Mammary epithelial cell (primary cell): ENCODE results near the gene PSMB1.

ENCODE experiments used
- EZH2 ChIP-seq: IDR thresholded peaks from 2 replicates; pipeline ENCODE4 v1.6.1; 2012; ENCODE audit warnings: low read length, inconsistent platforms, borderline replicate concordance
- TF ChIP-seq, protein P1 (sequence below), 2 donors: IDR thresholded peaks in 1 of 2; conservative IDR thresholded peaks in 1 of 2; 2 replicates each; pipeline ENCODE4 v1.5.1; 2011 to 2012; ENCODE audit warnings: inconsistent platforms in 2 of 2, low read length in 2 of 2, mild to moderate bottlenecking in 2 of 2, control low read depth in 1 of 2, low read depth in 1 of 2; ENCODE audit not compliant: insufficient read depth in 1 of 2; ENCODE audit errors: extremely low read depth in 1 of 2

- TF ChIP-seq EZH2: no peak
- TF ChIP-seq, protein P1, sequence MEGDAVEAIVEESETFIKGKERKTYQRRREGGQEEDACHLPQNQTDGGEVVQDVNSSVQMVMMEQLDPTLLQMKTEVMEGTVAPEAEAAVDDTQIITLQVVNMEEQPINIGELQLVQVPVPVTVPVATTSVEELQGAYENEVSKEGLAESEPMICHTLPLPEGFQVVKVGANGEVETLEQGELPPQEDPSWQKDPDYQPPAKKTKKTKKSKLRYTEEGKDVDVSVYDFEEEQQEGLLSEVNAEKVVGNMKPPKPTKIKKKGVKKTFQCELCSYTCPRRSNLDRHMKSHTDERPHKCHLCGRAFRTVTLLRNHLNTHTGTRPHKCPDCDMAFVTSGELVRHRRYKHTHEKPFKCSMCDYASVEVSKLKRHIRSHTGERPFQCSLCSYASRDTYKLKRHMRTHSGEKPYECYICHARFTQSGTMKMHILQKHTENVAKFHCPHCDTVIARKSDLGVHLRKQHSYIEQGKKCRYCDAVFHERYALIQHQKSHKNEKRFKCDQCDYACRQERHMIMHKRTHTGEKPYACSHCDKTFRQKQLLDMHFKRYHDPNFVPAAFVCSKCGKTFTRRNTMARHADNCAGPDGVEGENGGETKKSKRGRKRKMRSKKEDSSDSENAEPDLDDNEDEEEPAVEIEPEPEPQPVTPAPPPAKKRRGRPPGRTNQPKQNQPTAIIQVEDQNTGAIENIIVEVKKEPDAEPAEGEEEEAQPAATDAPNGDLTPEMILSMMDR (conservative IDR thresholded peaks at IDR 0.05 in 1 of 2, IDR thresholded peaks at IDR 0.05 in 1 of 2; ENCODE audit: extremely low read depth in 1 of 2, insufficient read depth in 1 of 2, low read depth in 1 of 2, low read length in 2 of 2): no peak
These were observed 67.9 kb downstream of the PSMB1 start for GRCh38 chr6:170485159-170485558.
